ENCODE data around the gene SYNPR.

Gene SYNPR

DNA sequence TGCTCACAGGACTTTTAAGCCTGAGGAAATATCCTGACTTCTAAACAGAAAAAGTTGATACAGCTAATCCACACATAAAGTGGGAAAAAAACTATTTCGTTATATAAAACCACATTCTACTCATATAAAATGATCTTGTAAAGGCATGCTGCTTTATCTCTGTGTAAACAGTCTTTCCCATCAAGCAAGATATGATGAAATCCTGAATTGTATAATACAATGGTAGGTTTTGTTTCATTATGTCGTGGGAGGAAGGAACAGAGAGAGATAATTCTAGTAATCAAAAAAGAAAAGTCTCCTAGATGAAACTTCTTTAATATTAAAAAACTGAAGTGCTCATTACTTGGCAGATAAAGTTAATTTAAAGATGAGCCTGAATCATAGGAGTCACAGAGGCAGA, 281.8 kb downstream of the SYNPR start:
- no peak for DNase-seq

DNA sequence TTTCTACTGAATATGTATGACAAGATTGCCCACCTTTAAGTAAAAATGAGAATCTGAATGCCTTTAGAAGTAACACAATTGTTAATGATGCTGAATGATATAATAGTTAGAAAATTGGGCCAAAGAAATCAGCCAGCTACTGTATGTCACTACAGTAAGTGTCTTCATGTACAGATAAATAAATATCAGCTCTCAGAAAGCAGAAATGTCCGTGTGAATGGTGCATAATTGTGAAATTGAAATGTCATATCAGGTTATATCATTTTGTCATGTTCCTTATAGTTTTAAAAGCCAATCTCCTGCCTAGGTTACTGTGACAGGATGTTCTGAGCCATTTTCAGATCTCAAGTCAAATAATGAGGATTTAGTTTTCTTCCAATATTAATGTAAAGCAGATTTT, 283.8 kb downstream of the SYNPR start:
- no peak for DNase-seq

DNA sequence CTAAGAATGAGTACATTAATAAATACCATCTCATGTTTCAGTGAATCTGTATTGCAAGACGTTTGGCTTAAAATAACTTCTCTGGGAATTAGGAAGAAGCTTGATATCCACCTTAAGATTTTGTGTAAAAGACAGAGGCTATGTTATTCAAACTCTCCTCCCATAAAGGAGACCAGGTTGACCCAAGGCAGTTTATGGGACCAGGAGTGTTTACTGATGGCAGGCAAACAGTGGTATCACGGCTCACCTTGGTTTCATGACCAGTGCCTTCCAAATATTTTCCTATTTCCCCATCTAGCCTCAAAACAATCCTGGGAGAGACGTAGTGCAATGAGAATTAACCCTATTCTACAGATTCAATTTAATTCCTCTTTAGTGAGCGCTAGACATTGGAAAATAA, 284.2 kb downstream of the SYNPR start:
- DNase-seq, result no peak

DNA sequence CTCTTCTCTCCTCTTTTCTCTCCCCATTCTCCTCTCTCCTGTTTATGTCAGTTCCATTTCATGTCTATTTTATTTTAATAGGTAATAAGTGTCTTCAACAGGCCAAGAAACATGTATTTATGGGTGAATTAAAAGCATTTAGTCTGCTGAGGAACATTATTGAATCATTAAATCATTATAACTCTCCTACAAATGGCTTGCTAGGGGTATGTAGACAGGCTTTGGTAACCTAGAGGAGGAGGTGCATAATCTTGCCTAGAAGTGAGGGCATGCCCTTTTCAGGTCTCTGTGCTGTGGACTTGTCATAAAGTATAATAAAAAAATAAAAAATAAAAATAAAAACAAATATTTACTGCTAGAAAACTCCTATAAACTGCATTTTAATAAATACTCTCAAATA, 285.5 kb downstream of the SYNPR start:
- no peak for DNase-seq

GRCh38 chr3:63565220-63565619, 287.1 kb downstream of the SYNPR start:
- DNase-seq, result no peak

DNA sequence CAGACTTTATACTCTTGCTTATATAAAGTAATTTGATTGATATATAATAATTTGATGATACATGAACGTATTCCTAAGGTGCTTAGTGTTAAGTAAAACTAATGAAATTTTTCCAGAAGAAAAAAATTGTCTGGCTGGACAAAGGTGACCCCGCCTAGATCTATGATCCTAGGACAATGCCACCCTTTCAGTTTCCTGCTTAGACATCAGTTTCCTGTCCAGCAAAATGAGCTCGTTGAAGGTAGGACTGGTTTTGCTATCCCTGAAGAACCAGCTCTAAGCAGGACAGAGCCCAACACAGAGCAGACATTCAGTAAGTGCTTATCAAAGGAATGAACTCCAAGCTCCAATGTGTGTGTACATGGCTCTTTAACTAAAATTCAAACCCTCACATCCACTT, 293.6 kb downstream of the SYNPR start:
- DNase-seq, result no peak

DNA sequence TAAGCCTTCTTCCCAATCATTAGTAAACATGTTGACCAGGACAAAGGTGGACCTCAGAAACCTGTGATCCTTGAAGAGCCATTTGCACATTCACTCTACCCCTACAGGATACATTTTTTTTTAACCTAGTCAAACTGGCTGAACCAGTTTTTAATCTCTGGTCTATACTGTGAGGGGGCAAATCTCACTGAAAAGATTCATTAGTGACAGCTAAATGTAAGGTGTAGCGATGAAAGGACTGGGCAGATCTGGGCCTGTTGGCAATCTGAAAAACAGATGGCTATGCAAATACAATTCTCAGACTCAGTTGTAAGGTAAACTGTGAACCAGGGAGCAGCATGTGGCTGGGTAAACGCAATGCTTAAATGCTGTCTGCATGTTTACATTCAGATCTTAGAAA, 298.7 kb downstream of the SYNPR start:
- no peak for DNase-seq

- no peak for DNase-seq
These were observed 300.8 kb downstream of the SYNPR start for GRCh38 chr3:63578858-63579257.

- DNase-seq, result no peak
These were observed 302.0 kb downstream of the SYNPR start for GRCh38 chr3:63580151-63580550.

DNA sequence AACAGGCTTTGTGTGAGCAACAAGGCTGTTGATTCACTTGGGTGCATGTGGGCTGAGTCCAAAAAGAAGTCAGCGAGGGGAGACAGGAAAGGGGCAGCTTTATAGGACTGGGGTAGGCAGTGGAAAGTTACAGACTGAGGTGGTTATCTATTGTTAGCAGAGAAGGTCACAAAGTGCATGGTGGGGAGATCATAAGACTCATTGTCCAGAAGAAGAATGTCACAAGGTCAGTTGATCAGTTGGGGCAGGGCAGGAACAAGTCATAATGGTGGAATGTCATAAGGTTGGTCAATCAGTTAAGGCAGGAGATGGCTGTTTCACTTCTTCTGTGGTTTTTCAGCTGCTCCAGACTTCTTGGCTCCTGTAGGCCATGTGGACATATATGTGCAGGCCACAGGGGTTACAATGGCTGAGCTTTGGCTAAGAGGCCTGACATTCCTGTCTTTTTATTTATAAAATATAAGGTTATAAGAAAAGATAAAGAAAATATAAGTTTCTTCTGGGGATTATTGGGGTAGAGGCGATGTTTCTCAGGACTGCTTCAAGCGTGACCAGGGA, 304.9 kb downstream of the SYNPR start:
- no peak for DNase-seq

GRCh38 chr3:63584681-63585080, 306.6 kb downstream of the SYNPR start:
- DNase-seq, result no peak

GRCh38 chr3:63585927-63586326, 307.8 kb downstream of the SYNPR start:
- no peak for DNase-seq

GRCh38 chr3:63588895-63589294, 310.8 kb downstream of the SYNPR start:
- no peak for DNase-seq

DNA sequence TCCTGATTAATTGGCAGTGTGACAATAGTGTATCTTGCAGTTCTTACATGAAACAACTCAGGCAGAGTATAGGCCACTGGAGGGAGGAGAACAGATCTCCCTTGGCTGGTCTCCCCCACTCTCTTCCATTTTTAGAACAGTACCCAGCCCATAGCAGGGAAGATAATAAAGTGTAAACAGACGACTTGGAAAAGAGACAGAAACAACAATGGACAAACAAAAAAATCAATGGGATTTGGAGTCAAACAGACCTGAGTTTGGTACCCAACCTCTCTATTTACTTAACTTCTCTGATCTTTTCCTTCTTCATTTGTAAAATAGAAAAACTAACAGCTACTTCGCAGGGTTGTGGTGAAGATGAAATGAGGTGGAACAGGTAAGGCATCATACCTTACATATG, 315.7 kb downstream of the SYNPR start:
- DNase-seq, result no peak

- DNase-seq, result no peak
These were observed 317.1 kb downstream of the SYNPR start for GRCh38 chr3:63595221-63595620.

- DNase-seq, result no peak
These were observed 318.9 kb downstream of the SYNPR start for GRCh38 chr3:63597019-63597418.

DNA sequence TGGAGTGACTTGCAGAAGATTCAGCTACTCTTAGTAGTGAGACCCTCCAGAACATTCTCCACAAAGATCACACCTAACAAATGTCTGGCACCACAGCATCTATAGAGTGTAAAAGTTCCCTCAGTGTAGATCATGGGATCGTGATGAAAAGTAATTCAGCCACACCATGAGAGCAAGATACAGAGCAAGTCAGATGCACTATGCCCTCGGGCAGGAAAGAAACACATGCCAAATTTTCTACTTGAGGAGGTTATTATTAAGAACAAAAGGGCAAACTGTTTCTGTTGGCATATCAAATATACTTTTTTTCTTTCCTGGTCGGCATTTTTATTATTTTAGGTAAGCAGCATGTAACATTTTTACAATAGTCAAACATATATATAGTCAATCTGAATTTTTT, 329.6 kb downstream of the SYNPR start:
- no peak for DNase-seq

- DNase-seq, result no peak
These were observed 331.3 kb downstream of the SYNPR start for GRCh38 chr3:63609408-63609807.

DNA sequence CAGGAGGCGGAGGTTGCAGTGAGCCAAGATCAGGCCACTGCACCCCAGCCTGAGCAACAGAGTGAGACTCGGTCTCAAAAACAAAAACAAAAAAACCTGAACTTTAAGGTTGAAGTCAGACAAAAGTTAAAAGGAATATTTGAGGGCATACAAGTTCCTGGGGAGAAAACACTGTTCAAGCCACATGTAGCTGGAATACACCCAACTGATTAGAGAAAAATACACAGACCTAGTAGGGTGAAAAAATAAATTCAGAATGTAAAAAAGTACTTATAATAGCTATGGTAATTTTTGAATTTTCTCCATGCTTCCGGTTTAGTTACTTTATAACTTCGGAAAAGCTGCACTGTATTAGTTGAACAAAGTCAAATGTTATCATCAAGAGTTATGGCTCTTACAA, 331.7 kb downstream of the SYNPR start:
- no peak for DNase-seq

DNA sequence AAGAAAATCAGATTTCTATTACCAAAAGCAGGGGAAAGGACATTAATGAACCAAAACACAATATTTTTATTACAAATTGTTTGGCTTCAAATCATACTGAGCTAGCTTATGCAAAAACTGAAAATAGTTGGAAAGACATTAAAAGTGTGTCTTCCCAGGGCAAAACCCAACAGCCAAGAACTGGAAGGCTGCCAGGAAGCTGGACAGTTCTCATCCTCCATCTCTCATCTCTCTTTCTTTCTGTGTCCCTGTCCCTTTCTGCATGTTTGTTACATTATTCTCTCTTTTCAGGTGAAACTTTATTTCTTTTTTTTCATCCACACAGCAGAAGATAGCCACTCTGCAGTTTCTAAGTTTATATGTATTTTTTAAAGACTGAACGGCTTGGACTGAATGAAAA, 333.3 kb downstream of the SYNPR start:
- DNase-seq, result no peak

DNA sequence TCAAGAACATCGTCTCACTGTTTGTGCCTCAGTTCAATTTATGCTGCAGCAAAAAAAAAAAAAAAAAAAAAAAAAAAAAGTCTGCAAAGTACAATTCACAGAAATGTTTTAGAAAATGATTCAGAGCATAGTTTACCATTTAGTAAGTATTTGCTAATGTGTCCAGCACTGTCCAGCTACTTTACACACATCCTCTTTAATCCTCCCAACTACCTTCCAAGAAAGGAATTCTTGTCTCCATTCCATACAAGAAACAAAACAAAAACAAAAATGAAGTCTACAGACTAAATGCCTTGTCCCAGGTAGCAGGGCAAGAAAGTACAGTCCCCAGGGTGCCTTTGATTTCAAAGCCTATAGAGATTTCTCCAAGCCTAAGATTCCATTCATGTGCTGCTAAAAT, 335.5 kb downstream of the SYNPR start:
- no peak for DNase-seq

- DNase-seq, result no peak
These were observed 339.3 kb downstream of the SYNPR start for GRCh38 chr3:63617391-63617790.

DNA sequence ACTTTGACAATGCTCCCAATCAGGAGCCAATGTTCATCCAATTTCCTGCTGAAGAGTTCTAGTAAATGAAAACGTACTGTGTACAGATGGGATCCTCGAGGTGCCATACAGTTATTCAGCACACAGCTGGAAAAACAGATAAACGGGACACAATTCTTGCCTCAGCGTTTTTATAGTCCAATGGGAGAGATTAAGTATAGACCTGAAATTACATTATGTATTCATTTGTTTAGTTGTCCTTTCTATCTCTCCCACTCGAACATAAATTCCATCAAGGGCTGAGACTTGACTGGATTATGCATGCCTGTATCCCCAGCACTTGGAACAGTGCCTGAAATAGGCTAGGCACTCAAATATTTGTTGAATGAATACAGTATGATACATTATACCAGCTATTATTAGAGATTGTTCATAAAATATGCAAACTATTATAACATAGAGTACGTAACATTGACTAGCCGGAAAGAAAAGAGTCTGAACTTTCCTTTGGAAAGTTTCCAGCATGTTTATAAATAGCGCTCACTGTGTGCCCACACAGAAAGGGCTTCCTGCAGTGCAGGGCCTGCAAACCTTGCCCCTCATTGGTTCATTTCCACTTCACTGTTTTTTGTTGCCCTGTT, 346.9 kb downstream of the SYNPR start:
- DNase-seq, result no peak

DNA sequence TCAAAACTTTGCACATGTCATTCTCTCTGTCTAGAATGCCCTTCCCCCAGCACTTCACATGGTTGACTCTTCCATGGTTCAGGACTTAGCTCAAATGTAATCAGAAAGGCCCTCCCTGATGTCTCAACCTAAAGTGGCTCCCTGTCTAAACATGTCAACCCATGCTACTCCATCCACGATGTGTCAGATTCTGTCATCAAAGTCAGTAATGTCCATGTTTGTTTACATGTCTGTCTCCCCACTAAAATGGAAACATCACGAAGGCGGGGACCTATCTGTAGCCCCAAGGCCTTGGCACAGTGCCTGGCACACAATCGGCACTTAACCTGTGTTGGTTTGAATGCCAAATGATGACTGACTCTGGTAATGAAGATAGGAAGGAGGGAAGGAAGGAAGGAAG, 353.6 kb downstream of the SYNPR start:
- no peak for DNase-seq

DNA sequence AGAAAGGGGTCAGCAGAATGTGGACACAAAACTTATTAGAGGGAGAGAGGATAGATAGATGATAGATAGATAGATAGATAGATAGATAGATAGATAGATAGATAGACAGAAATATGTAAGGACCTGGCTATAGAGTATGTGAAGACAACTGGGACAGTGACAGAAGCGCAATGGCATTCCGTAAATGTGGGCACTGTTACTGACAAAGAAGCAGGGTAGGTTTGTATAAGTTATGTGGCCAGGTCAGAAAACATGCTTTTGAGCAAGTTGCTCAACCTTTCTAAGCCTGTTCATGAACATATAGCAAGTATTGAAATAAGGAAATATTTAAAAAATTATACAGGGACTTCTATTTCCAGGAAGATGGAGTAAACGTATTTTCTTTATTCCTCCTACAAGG, 357.1 kb downstream of the SYNPR start:
- no peak for DNase-seq
